HEK293T (cell line): ENCODE measurements around the gene UBXN11.

Experiments used
- ARNT ChIP-seq: fragments of 450-650 bp; IDR thresholded peaks from 2 replicates; pipeline ENCODE4 v1.6.1; 2017; ENCODE audit warnings: mild to moderate bottlenecking
- BHLHE40 ChIP-seq: fragments of 450-650 bp; IDR thresholded peaks from 2 replicates; pipeline ENCODE4 v1.6.1; 2016; ENCODE audit warnings: mild to moderate bottlenecking, moderate library complexity, borderline replicate concordance
- ELF4 ChIP-seq: fragments of 450-650 bp; IDR thresholded peaks from 2 replicates; pipeline ENCODE4 v1.6.1; 2017; ENCODE audit warnings: antibody characterized with exemption
- FOXA1 ChIP-seq: fragments of 450-650 bp; IDR thresholded peaks from 2 replicates; pipeline ENCODE4 v1.6.1; 2016; ENCODE audit warnings: mild to moderate bottlenecking
- FOXK2 ChIP-seq: fragments of 450-650 bp; IDR thresholded peaks from 2 replicates; pipeline ENCODE4 v1.6.1; 2016; ENCODE audit warnings: mild to moderate bottlenecking
- FOXM1 ChIP-seq: fragments of 450-650 bp; IDR thresholded peaks from 2 replicates; pipeline ENCODE4 v1.6.1; 2017; ENCODE audit warnings: mild to moderate bottlenecking, borderline replicate concordance
- HDGF ChIP-seq: fragments of 450-650 bp; IDR thresholded peaks from 2 replicates; pipeline ENCODE4 v1.6.1; 2017; ENCODE audit warnings: antibody characterized with exemption, borderline replicate concordance
- LEF1 ChIP-seq: fragments of 450-650 bp; IDR thresholded peaks from 2 replicates; pipeline ENCODE4 v1.6.1; 2017; ENCODE audit warnings: mild to moderate bottlenecking, borderline replicate concordance
- NFRKB ChIP-seq: fragments of 450-650 bp; IDR thresholded peaks from 2 replicates; pipeline ENCODE4 v1.6.1; 2016; ENCODE audit warnings: mild to moderate bottlenecking, moderate library complexity
- SP1 ChIP-seq: fragments of 450-650 bp; IDR thresholded peaks from 2 replicates; pipeline ENCODE4 v1.6.1; 2017
- SUZ12 ChIP-seq: fragments of 450-650 bp; IDR thresholded peaks from 2 replicates; pipeline ENCODE4 v1.6.1; 2016; ENCODE audit warnings: mild to moderate bottlenecking
- TARDBP ChIP-seq: fragments of 450-650 bp; IDR thresholded peaks from 2 replicates; pipeline ENCODE4 v1.6.1; 2016
- ZNF384 ChIP-seq: fragments of 450-650 bp; IDR thresholded peaks from 2 replicates; pipeline ENCODE4 v1.6.1; 2016
- TF ChIP-seq, protein P1 (sequence below): fragments of 450-650 bp; IDR thresholded peaks from 2 replicates; pipeline ENCODE4 v1.6.1; 2016

DNA sequence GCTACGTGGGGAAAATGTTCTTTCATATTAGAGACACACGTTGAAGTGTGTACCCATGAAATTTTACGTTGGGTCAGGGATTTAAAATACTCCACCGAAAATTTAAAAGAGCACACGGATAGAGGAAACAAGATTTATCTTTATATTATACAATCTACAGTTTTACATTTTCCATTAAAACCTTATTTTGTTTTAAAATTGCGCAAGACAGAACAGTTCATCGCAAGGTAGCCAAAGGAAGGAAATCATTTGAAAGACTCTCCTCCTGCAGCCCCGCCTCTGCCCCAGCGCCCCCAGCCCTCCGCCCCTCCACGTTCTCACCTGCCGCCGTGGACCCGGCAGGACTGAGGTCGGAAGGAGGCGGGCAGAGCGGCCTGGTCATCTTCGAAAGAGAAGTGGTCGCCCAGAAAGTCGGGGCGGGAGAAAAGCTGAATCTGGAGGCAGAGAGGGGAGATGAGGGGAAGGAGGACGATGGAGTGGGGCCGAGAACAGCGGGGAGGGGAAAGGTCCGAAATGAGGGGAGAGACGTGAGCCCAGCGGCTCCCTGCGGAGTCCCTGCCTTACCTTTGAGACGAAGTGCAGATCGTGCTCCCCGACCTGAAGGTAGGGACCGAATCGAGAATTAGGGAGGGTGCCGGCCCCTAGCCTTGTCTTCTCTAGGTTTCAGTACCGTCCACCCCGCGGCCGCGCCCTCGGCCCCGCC is 29.5 kb upstream of the UBXN11 start:
- TF ChIP-seq SP1 = no peak
- TF ChIP-seq TARDBP = no peak
- no peak for TF ChIP-seq FOXK2
- no peak for TF ChIP-seq ELF4
- TF ChIP-seq FOXM1 = no peak
- TF ChIP-seq, protein P1, sequence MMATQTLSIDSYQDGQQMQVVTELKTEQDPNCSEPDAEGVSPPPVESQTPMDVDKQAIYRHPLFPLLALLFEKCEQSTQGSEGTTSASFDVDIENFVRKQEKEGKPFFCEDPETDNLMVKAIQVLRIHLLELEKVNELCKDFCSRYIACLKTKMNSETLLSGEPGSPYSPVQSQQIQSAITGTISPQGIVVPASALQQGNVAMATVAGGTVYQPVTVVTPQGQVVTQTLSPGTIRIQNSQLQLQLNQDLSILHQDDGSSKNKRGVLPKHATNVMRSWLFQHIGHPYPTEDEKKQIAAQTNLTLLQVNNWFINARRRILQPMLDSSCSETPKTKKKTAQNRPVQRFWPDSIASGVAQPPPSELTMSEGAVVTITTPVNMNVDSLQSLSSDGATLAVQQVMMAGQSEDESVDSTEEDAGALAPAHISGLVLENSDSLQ = no peak
- no peak for TF ChIP-seq BHLHE40
- no peak for TF ChIP-seq ARNT
- TF ChIP-seq FOXA1 = no peak
- no peak for TF ChIP-seq LEF1
- no peak for TF ChIP-seq NFRKB
- no peak for TF ChIP-seq HDGF
- no peak for TF ChIP-seq ZNF384
- no peak for TF ChIP-seq SUZ12
